ENCODE measurements around the gene STYXL2.

STYXL2 gene

DNA sequence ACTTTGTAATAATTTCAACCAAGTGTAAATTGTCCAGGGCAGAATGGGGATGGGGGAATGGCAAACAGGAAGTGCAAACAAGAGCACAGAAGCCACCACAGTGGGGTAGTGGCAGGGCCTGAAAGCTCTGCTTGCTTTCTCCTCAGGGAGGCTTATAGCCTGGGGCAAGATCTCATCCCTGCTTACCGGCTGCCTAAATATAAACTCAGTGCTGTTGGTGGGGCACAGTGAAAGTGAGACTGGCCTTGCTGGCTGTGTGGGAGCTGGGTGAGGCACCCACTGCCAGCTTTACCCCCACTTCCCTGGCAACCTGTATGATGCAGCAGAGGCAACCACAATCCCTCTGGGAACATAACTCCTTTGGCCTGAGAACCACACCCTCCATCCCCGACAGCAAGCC is 15.2 kb downstream of the STYXL2 start:
- H3K4me3 ChIP-seq (ENCODE audit: low read depth in 1 of 2, low read length in 1 of 2): no peak overlapping the region
- peaks cover 6% of the 10 kb centered on the region in 2 experiments for H3K4me1 ChIP-seq (ENCODE audit: control insufficient read depth in 1 of 2, insufficient read depth in 1 of 2, low read depth in 1 of 2, low read length in 1 of 2)
- peaks cover 20% of the 10 kb centered on the region for H3K27me3 ChIP-seq
- H3K27ac ChIP-seq: no peak overlapping the region
- TF ChIP-seq, protein P1, sequence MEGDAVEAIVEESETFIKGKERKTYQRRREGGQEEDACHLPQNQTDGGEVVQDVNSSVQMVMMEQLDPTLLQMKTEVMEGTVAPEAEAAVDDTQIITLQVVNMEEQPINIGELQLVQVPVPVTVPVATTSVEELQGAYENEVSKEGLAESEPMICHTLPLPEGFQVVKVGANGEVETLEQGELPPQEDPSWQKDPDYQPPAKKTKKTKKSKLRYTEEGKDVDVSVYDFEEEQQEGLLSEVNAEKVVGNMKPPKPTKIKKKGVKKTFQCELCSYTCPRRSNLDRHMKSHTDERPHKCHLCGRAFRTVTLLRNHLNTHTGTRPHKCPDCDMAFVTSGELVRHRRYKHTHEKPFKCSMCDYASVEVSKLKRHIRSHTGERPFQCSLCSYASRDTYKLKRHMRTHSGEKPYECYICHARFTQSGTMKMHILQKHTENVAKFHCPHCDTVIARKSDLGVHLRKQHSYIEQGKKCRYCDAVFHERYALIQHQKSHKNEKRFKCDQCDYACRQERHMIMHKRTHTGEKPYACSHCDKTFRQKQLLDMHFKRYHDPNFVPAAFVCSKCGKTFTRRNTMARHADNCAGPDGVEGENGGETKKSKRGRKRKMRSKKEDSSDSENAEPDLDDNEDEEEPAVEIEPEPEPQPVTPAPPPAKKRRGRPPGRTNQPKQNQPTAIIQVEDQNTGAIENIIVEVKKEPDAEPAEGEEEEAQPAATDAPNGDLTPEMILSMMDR (IDR thresholded peaks at IDR 0.05): no peak
- no peaks in the 10 kb centered on the region for H3K36me3 ChIP-seq
- H3K9me3 ChIP-seq: no peaks in the 10 kb centered on the region

DNA sequence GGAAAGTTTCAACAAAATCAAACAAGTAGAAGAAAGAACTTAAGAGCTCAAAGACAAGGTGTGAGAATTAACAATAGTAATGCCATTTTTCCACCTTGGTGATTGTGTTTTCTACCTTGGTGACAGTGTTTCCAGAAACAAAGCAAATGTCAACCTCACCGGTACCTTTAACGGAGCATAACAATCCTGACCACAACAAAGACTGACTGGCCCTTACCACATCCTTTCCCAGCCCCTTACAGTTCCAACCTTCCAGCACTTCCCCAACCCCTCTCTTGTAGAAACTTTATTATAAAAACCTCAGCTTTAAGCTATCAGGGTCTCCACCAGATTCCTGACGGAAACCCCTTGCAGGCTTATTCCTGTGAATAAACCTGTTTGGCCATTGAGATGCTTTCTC is 16.7 kb downstream of the STYXL2 start:
- no peak overlapping the region for H3K4me3 ChIP-seq (ENCODE audit: low read depth in 1 of 2, low read length in 1 of 2)
- H3K36me3 ChIP-seq: no peaks in the 10 kb centered on the region
- TF ChIP-seq, protein P1 (IDR thresholded peaks at IDR 0.05): no peak
- H3K4me1 ChIP-seq (ENCODE audit: control insufficient read depth in 1 of 2, insufficient read depth in 1 of 2, low read depth in 1 of 2, low read length in 1 of 2): no peaks in the 10 kb centered on the region
- H3K27ac ChIP-seq: no peak overlapping the region
- H3K9me3 ChIP-seq: no peaks in the 10 kb centered on the region
- H3K27me3 ChIP-seq: peaks cover 7% of the 10 kb centered on the region

DNA sequence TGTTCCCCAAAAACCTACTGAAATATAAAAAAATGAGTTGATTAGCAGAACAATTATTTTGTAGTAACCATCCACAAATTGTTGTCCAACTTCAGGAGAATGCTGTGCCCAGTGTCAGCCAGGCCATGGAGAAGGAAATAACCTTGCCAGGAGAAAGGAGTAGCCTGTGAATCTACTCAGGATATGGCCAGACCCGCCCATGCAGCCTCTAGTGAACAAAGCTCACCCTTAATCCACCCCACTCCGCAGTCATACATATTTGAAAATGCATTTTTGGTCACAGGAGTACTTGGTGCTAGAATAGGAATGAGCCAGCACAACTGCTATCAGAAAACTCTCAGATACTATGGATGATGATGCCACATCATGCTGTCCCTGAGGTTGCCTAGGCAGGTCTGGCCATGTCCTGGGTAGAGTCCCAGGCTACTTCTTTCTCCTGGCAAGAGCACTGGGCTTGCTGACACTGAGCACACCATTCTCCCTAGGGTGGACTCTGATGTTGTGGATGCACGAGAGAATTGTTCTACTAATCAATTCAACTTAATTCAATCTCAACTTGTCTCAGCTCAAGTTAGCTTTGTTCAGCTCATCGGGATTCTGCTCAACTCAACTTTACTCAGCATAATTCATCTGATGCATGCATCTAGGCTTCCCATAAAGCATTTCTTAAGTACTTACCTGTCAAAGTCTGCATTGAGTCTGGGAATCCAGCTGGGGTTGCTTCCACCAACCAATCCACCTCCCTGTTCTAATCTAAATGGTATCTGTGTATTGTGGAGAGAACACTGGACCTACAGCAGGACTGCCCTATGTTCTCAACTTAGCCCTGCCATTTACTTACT is 18.2 kb downstream of the STYXL2 start:
- Histone ChIP-seq H3K9me3 (no peaks in the 10 kb centered on the region), H3K27me3 (no peaks in the 10 kb centered on the region), H3K36me3 (no peaks in the 10 kb centered on the region), H3K4me3 (ENCODE audit: low read depth in 1 of 2, low read length in 1 of 2) (no peak overlapping the region), H3K4me1 (ENCODE audit: control insufficient read depth in 1 of 2, insufficient read depth in 1 of 2, low read depth in 1 of 2, low read length in 1 of 2) (no peaks in the 10 kb centered on the region), H3K27ac (no peak overlapping the region)
- TF ChIP-seq, protein P1 (IDR thresholded peaks at IDR 0.05): no peak

DNA sequence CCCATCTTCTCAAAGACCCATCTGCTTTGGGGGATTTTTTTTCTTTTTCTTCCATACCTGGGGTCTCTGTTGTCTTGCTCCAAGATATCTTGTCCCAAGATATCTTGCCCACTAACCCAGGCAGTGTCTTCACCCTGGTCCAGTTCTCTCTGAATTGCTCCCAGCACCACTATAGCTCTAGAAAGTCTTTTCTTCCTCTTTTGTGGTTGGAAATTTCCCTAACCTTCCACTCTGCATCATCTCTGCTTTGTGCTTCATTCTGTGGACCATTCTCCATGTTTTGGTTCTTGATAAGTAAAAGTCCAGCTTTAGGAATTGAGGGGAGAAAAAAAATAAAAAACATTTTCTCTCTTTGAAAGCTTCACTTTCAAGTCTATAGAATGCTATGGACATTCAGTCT is 20.9 kb downstream of the STYXL2 start:
- no peaks in the 10 kb centered on the region for H3K27me3 ChIP-seq
- H3K36me3 ChIP-seq: no peaks in the 10 kb centered on the region
- H3K4me1 ChIP-seq (ENCODE audit: control insufficient read depth in 1 of 2, insufficient read depth in 1 of 2, low read depth in 1 of 2, low read length in 1 of 2): no peaks in the 10 kb centered on the region
- TF ChIP-seq, protein P1 (IDR thresholded peaks at IDR 0.05): no peak
- H3K27ac ChIP-seq: no peak overlapping the region
- H3K4me3 ChIP-seq (ENCODE audit: low read depth in 1 of 2, low read length in 1 of 2): no peak overlapping the region
- no peaks in the 10 kb centered on the region for H3K9me3 ChIP-seq

DNA sequence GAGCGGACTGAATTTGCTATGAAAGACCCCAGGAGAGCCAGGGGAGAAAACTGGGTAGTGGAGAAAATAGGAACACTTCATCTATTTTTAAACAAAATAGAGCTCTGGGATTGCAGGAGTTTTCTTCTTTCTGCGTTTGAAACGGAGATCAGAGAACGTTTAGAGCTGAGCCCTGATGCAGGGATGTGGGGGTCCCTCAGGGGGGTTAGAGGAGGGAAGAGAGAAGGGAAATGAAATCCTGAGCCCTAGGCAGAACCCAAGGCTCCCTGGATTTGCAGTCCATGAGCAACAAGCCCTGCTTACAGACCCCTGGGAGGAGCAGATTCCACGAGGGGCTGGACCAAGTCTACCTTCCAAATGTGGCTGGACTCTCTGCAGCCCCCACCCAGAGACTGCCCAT is 21.8 kb downstream of the STYXL2 start:
- TF ChIP-seq, protein P1 (IDR thresholded peaks at IDR 0.05): no peak

More for the DNA sequence above, 21.8 kb downstream of the STYXL2 start:
- no peaks in the 10 kb centered on the region for H3K4me1 ChIP-seq (ENCODE audit: control insufficient read depth in 1 of 2, insufficient read depth in 1 of 2, low read depth in 1 of 2, low read length in 1 of 2)
- peaks cover 7% of the 10 kb centered on the region for H3K27me3 ChIP-seq
- H3K27ac ChIP-seq: no peak overlapping the region
- no peaks in the 10 kb centered on the region for H3K9me3 ChIP-seq
- no peak overlapping the region for H3K4me3 ChIP-seq (ENCODE audit: low read depth in 1 of 2, low read length in 1 of 2)
- H3K36me3 ChIP-seq: no peaks in the 10 kb centered on the region

Data from neutrophil (primary cell).